Central memory CD8-positive, alpha-beta T cell (primary cell): ENCODE results near the gene CATSPERZ.
"Not testable (repeated sequence)": the region's sequence is repeated elsewhere in the genome, so short reads cannot be mapped to it uniquely, and the experiment has no call there.

Experiments
- ATAC-seq: fragments of 150-1000 bp; cut with Tn5 transposase; replicated peaks from 2 replicates; pipeline ENCODE4 v1.10.0; 2022; ENCODE audit warnings: mild to moderate bottlenecking, moderate FRiP score, moderate number of reproducible peaks; ENCODE audit not compliant: poor library complexity, severe bottlenecking; ENCODE audit errors: extremely low read depth
- DNase-seq, 2 donors: peaks; one replicate each; pipeline ENCODE4 v3.0.0; 2021; ENCODE audit warnings: low spot score in 2 of 2
- H3K27ac Mint-ChIP-seq: one replicate; pipeline ENCODE4 v1.8.0; 2022; ENCODE audit warnings: low read depth, mild to moderate bottlenecking, moderate library complexity, mixed read lengths
- H3K27me3 Mint-ChIP-seq: one replicate; pipeline ENCODE4 v1.8.0; 2022; ENCODE audit warnings: mixed read lengths
- H3K36me3 Mint-ChIP-seq: one replicate; pipeline ENCODE4 v1.8.0; 2022; ENCODE audit warnings: mild to moderate bottlenecking, moderate library complexity, mixed read lengths; ENCODE audit not compliant: insufficient read depth
- H3K4me1 Mint-ChIP-seq: one replicate; pipeline ENCODE4 v1.8.0; 2022; ENCODE audit warnings: mixed read lengths
- H3K4me3 Mint-ChIP-seq: one replicate; pipeline ENCODE4 v1.8.0; 2022; ENCODE audit warnings: mild to moderate bottlenecking, moderate library complexity, mixed read lengths
- H3K9me3 Mint-ChIP-seq: one replicate; pipeline ENCODE4 v1.8.0; 2022; ENCODE audit warnings: mixed read lengths

The CATSPERZ gene

DNA sequence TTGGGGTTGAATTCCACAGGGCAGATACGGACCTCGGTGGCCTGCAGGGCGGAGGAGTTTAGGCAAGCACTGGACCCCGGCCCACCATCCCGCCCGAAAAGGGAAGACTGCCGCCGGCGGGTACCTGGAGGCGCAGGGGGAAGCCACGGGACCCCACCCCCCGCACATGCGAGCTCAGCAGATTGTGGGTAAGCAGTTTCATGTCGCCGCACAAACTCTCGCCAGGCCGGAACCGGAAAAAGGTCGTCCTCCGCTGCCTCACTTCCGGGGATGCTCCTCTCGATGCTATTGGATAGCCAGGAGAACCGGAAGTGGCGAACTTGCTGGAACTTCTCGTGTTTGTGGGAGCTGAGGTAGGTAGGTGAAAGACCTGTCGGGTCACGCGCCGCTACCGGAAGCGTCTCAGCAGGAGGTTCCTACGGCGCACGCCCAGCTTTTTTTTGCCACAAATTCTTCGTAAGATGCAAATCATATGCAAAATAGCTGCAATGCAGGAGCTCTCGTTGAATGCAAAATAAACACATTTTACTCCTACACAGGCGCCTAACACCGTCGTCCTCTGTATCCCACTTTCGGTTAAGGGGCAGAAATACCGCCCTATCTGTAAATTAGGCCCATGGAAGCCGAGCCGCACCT is 17.3 kb downstream of the CATSPERZ start, which contains the start of gene TRMT112:
Gene TRMT112, minus strand, starts transcription at position 235 of the 636 bp plus-strand sequence. Its CDS starts 33 bp downstream, at position 202.
- H3K27me3 Mint-ChIP-seq, result no peaks in the 10 kb centered on the region
- H3K4me1 Mint-ChIP-seq, result peaks cover 54% of the 10 kb centered on the region
- H3K27ac Mint-ChIP-seq, result peak within 1 kb of the TSS; percentile 99
- peak within 1 kb of the TSS; percentile 93 for H3K4me3 Mint-ChIP-seq
- H3K9me3 Mint-ChIP-seq, result no peaks in the 10 kb centered on the region
- peak; percentile 85 for ATAC-seq
- peaks cover 33% of the 10 kb centered on the region for H3K36me3 Mint-ChIP-seq
- peak; percentile 88 to 96 for DNase-seq

DNA sequence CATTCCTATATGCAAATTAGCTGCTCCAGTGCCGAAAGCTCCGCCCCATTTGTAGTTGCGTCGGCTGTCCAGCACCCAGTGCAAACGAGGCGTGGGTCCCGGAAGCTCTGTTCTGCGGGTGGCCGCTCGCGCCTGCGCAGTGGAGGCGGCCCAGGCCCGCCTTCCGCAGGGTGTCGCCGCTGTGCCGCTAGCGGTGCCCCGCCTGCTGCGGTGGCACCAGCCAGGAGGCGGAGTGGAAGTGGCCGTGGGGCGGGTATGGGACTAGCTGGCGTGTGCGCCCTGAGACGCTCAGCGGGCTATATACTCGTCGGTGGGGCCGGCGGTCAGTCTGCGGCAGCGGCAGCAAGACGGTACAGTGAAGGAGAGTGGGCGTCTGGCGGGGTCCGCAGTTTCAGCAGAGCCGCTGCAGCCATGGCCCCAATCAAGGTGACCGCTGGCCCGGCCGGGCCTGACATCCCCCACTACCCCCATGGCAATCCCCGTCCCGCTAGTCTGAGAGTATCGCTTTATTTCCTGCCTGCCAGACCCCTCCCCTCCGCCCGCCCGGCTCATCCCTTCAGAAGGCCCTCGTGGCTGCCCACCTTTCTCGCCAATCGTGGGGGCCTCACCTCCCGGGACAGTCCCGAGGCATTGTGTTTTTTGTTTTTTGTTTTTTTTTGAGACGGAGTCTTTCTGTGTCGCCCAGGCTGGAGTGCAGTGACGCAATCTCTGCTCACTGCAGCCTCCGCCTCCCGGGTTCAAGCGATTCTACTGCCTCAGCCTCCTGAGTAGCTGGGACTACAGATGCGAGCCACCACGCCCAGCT is 18.0 kb downstream of the CATSPERZ start, which contains the start of gene PRDX5:
Gene PRDX5, plus strand, starts transcription at position 161 of the 805 bp plus-strand sequence. Its CDS starts 95 bp downstream, at position 256.
- H3K36me3 Mint-ChIP-seq, result peaks cover 32% of the 10 kb centered on the region
- DNase-seq (peak; percentile 88 to 94), ATAC-seq (peak; percentile 81)
- H3K9me3 Mint-ChIP-seq, result no peaks in the 10 kb centered on the region
- H3K4me3 Mint-ChIP-seq, result peak within 1 kb of the TSS; percentile 93
- no peaks in the 10 kb centered on the region for H3K27me3 Mint-ChIP-seq
- H3K27ac Mint-ChIP-seq, result peak within 1 kb of the TSS; percentile 99
- peaks cover 46% of the 10 kb centered on the region for H3K4me1 Mint-ChIP-seq

DNA sequence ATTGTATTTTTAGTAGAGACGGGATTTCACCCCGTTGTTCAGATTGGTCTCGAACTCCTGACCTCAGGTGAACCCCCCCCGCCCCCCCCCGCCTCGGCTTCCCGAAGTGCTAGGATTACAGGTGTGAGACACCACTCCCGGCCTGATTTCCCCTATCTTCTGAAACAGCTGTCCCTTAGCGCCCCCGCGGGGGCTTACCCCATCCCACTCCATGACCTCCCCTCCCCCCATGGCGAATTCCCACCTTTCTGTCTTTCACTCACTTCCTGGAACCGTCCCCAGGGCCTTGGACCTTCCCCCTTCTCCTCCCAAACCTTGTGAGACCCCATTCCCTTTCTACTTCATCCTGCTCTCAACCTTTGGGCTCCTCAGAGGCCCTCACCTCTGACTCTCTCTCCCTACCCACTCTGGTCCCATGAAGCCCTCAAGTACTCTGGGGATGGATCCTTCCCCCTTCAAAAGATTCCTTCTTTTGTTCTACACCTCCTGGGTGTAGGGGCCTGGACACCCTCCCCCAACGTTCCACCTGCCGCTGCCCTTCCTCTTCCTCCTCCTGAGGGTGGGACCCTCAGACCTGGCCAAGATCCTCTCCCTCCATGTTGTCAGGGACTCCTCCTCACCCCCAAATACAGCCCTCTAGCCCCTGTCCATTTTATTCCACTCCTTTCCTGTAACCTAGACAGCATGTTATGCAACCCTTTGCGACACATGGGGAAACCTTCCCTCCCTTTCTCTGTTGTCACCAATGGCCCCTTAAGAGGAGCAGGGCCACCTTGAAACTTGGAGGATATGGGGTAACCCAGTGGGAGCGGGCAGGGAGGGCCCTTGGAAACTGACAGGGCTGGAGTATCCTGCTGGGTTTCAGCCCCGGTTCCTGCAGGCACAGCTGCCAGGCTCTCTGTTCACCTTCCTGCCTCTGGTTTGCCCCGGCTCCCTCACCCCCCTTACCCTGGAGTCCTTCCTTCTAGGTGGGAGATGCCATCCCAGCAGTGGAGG is 18.9 kb downstream of the CATSPERZ start:
- no peak for ATAC-seq
- Mint-ChIP-seq H3K27ac (peak overlapping the region; percentile 99), H3K4me3 (peak overlapping the region; percentile 93), H3K4me1 (peaks cover 45% of the 10 kb centered on the region), H3K9me3 (no peaks in the 10 kb centered on the region), H3K27me3 (no peaks in the 10 kb centered on the region), H3K36me3 (peaks cover 32% of the 10 kb centered on the region)
- DNase-seq, result no peak

DNA sequence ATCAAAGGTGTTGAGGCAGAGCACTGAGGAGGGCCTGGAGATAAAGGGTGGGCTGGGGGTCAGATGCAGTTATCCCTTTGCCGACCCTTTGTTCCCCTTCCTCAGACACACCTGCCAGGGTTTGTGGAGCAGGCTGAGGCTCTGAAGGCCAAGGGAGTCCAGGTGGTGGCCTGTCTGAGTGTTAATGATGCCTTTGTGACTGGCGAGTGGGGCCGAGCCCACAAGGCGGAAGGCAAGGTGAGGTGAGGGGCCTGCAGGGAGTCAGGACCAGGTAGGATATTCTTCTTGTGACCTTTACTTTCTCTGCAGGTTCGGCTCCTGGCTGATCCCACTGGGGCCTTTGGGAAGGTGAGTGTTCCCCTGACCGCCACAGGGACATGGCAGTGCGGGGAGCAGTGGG is 20.4 kb downstream of the CATSPERZ start:
- H3K27ac Mint-ChIP-seq, result peak overlapping the region; percentile 58
- H3K27me3 Mint-ChIP-seq, result no peaks in the 10 kb centered on the region
- H3K36me3 Mint-ChIP-seq, result peaks cover 26% of the 10 kb centered on the region
- H3K9me3 Mint-ChIP-seq, result no peaks in the 10 kb centered on the region
- H3K4me1 Mint-ChIP-seq, result peaks cover 45% of the 10 kb centered on the region
- H3K4me3 Mint-ChIP-seq, result no peak overlapping the region
- ATAC-seq, result no peak
- DNase-seq, result no peak

DNA sequence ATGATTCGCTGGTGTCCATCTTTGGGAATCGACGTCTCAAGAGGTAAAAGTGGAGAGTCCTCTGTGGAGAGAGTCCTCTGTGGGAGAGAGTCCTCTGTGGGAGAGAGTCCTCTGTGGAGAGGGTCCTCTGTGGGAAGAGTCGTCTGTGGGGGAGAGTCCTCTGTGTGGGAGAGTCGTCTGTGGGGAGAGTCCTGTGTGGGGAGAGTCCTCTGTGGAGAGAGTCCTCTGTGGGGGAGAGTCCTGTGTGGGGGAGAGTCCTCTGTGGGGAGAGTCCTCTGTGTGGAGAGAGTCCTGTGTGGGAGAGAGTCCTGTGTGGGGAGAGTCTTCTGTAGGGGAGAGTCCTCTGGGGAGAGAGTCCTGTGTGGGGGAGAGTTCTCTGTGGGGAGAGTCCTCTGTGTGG is 20.9 kb downstream of the CATSPERZ start:
- Mint-ChIP-seq H3K27me3 (no peaks in the 10 kb centered on the region), H3K36me3 (peaks cover 26% of the 10 kb centered on the region), H3K4me3 (no peak overlapping the region), H3K9me3 (no peaks in the 10 kb centered on the region), H3K4me1 (peaks cover 45% of the 10 kb centered on the region), H3K27ac (peak overlapping the region; percentile 58)
- DNase-seq (no peak), ATAC-seq (no peak)

DNA sequence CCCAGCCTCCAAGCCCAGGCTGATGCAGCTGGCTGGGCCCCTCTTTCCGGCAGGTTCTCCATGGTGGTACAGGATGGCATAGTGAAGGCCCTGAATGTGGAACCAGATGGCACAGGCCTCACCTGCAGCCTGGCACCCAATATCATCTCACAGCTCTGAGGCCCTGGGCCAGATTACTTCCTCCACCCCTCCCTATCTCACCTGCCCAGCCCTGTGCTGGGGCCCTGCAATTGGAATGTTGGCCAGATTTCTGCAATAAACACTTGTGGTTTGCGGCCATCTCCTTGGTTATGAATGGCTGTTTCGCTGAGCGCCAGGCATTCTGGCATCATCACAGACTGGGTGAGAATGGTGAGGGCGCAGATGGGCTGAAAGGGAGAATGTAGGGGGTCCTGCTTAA is 21.4 kb downstream of the CATSPERZ start:
- H3K36me3 Mint-ChIP-seq, result peaks cover 26% of the 10 kb centered on the region
- H3K4me3 Mint-ChIP-seq, result no peak overlapping the region
- H3K4me1 Mint-ChIP-seq, result peaks cover 40% of the 10 kb centered on the region
- ATAC-seq (no peak), DNase-seq (no peak)
- no peak overlapping the region for H3K27ac Mint-ChIP-seq
- H3K9me3 Mint-ChIP-seq, result no peaks in the 10 kb centered on the region
- H3K27me3 Mint-ChIP-seq, result no peaks in the 10 kb centered on the region

DNA sequence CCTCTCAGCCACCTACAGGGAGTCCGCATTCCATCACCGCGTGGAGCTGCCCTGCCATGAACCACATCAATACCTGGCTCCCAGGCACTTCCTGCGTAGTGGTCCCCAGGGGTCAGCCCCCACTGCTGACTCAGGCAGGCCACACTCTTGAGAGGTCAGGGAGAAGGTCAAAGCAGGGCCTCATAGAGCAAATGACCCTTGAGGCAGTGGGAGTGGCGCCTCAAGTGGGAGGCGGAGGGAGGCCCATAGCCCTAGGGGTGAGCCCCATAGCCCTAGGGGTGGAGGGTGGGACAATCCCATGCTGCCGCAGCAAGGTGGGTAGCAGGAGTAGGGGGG is 22.7 kb downstream of the CATSPERZ start:
- DNase-seq (no peak), ATAC-seq (no peak)
- H3K4me1 Mint-ChIP-seq, result peaks cover 28% of the 10 kb centered on the region
- no peak overlapping the region for H3K27ac Mint-ChIP-seq
- peaks cover 16% of the 10 kb centered on the region for H3K36me3 Mint-ChIP-seq
- H3K9me3 Mint-ChIP-seq, result no peaks in the 10 kb centered on the region
- no peak overlapping the region for H3K4me3 Mint-ChIP-seq
- no peaks in the 10 kb centered on the region for H3K27me3 Mint-ChIP-seq

DNA sequence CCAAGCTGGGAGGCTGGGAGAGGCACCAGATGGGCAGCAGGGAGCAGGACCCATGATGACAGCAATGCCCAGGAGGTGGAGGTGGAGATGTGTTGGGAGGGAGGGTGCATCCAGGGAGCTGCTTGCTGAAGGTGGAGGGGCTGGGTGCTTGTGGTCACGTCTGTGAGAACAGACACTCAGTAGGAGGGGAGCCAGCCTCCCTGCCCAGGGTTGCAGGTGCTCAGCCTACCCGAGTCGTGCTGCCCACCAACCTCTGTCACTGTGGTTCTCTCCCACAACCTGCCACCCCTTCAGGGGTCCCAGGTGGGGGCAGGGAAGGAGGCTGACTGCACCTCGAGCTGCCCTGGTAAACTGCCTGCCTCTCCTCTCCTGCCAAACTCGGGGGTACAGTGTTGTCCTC is 23.2 kb downstream of the CATSPERZ start:
- no peak for ATAC-seq
- H3K4me1 Mint-ChIP-seq, result peaks cover 23% of the 10 kb centered on the region
- no peak overlapping the region for H3K4me3 Mint-ChIP-seq
- no peak for DNase-seq
- H3K27ac Mint-ChIP-seq, result peak overlapping the region; percentile 63
- no peaks in the 10 kb centered on the region for H3K27me3 Mint-ChIP-seq
- H3K36me3 Mint-ChIP-seq, result peaks cover 13% of the 10 kb centered on the region
- H3K9me3 Mint-ChIP-seq, result no peaks in the 10 kb centered on the region

DNA sequence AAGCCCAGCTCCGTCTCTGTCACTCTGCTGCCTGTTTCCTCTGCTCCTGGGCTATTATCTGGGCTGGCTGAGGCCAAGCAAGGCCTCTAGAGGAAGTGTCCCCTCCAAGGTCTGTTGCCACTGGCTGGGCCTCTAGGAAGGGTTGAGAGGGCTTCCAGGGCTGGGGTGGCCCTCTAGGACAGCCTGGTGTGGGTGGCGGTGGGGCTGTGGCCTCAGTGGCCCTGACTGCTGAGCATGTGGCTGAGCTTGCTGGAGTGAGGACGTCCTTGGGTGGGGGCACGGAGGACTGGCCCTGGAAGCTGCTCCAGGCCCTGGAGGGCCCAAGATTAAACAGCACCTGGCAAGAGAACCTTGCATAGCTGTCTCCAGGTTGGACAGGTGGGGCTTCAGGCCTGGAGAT is 23.8 kb downstream of the CATSPERZ start:
- not testable (repeated sequence) for H3K9me3 Mint-ChIP-seq, DNase-seq, H3K4me3 Mint-ChIP-seq, H3K36me3 Mint-ChIP-seq, ATAC-seq, H3K27me3 Mint-ChIP-seq
- peak overlapping the region; percentile 63 for H3K27ac Mint-ChIP-seq
- H3K4me1 Mint-ChIP-seq, result peaks cover 17% of the 10 kb centered on the region

DNA sequence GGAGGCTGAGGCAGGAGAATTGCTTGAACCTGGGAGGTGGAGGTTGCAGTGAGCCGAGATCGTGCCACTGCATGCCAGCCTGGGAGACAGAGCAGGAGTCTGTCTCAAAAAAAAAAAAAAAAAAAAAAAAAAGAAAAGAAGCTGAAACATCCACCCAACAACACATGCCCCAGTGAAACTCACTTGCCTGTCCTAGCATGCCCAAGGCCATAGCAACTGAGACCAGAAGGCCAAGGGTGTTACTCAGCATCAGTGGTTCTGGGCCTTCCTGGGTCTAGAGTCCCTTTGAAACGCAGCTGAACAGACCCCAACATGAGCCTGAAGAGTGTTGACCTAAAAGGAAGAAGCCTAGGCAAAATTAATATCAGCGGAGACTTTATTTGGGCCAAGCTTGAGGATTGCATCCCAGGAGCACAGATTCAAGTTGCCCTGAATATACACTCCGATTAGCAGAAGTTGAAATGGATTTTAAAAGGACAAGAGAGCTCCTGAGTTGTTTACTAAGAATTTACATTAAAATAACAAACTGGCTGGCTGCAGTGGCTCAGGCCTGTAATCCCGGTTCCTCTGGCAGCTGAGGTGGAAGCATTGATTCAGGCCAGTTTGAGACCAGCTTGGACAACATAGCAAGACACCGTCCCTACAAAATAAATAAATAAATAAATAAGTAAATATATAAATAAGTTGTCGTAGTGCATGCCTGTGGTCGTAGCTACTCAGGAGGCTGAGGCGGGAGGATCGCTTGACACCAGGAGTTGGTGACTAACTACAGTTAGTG is 24.7 kb downstream of the CATSPERZ start:
- Mint-ChIP-seq H3K4me1 (peaks cover 12% of the 10 kb centered on the region), H3K9me3 (no peaks in the 10 kb centered on the region), H3K4me3 (no peak overlapping the region), H3K27ac (no peak overlapping the region), H3K27me3 (no peaks in the 10 kb centered on the region), H3K36me3 (peaks cover 6% of the 10 kb centered on the region)
- ATAC-seq (no peak), DNase-seq (no peak)

DNA sequence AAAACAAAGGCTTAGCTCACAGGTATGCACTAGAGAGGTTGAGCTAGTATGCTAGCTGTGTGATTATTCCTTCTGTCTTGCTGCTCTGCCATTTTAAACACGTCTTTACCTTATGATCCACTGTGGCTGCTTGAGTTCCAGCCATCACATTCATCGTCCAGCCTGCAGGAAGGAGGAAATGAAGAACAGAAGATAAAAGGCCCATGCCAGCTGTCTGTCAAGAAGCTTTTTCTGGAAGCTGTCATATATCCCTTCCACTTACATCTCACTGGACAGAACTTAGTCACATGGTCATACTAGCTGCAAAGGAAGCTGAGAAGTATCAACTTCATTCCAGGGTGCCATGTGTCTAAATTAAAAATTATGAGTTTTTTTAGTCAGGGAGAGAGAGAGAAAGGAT is 27.2 kb downstream of the CATSPERZ start:
- Mint-ChIP-seq H3K9me3 (no peaks in the 10 kb centered on the region), H3K27ac (no peak overlapping the region), H3K27me3 (no peaks in the 10 kb centered on the region), H3K4me3 (no peak overlapping the region), H3K4me1 (peaks cover 11% of the 10 kb centered on the region), H3K36me3 (no peaks in the 10 kb centered on the region)
- DNase-seq (no peak), ATAC-seq (no peak)

DNA sequence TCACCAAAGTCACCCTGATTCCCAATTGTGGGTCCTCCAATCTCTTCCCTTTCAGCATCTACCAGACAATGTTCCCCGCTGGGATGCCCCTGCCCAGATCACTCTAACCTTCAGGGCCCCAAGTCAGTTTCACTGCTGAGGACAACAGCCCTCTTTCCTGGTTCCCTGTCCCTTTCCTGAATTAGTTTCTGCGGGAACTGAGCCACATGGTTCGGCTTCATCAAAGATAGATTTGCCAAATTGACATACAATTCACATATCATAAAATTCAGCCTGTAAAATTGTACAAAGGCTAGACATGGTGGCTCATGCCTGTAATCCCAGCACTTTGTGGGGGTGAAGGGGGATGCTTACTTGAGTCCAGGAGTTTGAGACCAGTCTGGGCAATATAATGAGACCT is 27.8 kb downstream of the CATSPERZ start:
- DNase-seq (no peak), ATAC-seq (no peak)
- H3K9me3 Mint-ChIP-seq, result no peaks in the 10 kb centered on the region
- no peak overlapping the region for H3K4me3 Mint-ChIP-seq
- H3K27ac Mint-ChIP-seq, result no peak overlapping the region
- H3K36me3 Mint-ChIP-seq, result no peaks in the 10 kb centered on the region
- H3K4me1 Mint-ChIP-seq, result peaks cover 11% of the 10 kb centered on the region
- no peaks in the 10 kb centered on the region for H3K27me3 Mint-ChIP-seq
